Lung microvascular endothelial cell (primary cell): ENCODE data around the gene MAGI1. TPM values are rescaled to one million over a fixed set of nuclear protein-coding genes. Genes with fewer than 3 reads are reported as not detected.
"Not testable (repeated sequence)": the region's sequence is repeated elsewhere in the genome, so short reads cannot be mapped to it uniquely, and the experiment has no call there.

Experiments used
- DNase-seq, 2 donors: peaks; one replicate each; pipeline versions ENCODE4 v3.0.0 to v3.0.0-alpha.2; 2010; ENCODE audit warnings: low read depth in 2 of 2
- total RNA-seq: library from RNA; depleted of rRNA; stranded (reverse); fragments of >200 nt; gene quantifications from 2 replicates; pipeline ENCODE4 v1.2.1, GENCODE V29; 2014

The MAGI1 gene
- total RNA-seq, 1 donor from 2014 or later: 76.4 TPM

DNA sequence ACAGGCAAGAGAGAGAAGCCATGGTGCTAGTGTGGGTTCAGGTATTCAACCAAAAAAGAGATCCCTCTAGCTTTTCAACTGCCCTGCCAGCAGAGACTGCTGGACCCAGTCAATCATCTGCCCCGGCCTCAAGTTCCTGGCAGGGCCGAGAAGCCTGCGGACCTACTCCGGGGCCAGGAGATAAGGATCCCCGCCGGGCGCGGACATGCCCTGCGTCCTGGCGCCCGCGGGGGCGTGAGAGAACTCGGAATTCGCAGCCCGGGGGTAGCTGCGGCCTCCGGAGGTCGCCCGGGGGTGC lies 821 bp upstream of the MAGI1 start:
- peak; percentile 41 to 64 for DNase-seq

DNA sequence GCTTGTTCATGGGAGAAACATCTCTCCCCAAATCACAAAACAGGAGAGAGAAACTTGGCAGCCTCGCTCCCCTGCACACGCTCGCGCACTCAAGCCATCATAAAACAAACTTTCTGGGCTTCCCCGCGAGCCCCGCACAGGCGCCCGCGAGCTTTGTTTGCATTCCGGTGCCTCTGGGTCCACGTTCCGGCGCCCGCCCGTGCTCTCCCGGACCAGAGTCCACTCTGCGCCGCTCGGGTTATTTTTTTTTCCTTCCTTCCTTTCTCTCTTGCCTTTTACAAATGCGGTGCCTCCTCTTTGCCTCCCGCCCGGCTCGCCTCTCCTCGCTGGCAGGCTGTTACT lies 363 bp downstream of the MAGI1 start:
- no peak for DNase-seq

GRCh38 chr3:66037986-66038369 lies 740 bp downstream of the MAGI1 start:
- peak; percentile 21 to 37 for DNase-seq

- DNase-seq: peak; percentile 53 to 74
These were observed 1.3 kb downstream of the MAGI1 start for GRCh38 chr3:66037330-66037985.

- DNase-seq: peak in 1 of 2 donors; percentile 8
These were observed 2.1 kb downstream of the MAGI1 start for GRCh38 chr3:66036586-66037148.

DNA sequence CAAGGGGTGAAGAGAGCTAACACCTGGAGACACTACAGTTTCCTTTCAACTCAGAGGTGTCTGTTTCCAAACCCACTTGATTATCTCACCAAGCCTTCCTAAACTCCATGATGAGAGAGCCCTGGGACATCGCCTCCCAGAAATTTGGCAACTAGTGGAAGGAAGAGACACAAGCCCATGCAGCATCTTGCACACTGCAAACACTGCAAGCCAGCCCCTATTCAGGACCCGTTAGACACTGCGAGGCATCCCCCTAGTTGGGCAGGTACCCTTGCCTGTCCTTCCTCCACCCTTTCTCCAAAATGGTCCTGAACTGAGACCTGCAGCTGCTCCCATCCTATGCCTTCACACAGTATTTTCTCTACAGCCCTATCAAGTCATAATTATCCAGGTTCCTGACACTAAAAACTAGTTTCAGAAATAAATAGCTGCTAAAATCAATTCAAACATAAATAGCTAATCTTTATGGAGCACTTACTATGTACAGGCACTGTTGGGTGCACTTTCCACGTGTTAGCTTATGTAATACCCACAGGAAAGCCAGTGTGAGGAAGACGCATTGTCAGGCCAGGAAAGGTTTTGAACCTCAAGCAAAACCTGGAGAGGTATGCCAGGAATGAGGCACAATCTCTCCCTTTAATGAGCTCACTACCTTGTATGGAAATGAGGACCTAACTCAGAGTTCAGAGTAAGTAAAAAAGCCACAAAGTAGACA lies 2.8 kb downstream of the MAGI1 start:
- DNase-seq: peak in 1 of 2 donors; percentile 30

DNA sequence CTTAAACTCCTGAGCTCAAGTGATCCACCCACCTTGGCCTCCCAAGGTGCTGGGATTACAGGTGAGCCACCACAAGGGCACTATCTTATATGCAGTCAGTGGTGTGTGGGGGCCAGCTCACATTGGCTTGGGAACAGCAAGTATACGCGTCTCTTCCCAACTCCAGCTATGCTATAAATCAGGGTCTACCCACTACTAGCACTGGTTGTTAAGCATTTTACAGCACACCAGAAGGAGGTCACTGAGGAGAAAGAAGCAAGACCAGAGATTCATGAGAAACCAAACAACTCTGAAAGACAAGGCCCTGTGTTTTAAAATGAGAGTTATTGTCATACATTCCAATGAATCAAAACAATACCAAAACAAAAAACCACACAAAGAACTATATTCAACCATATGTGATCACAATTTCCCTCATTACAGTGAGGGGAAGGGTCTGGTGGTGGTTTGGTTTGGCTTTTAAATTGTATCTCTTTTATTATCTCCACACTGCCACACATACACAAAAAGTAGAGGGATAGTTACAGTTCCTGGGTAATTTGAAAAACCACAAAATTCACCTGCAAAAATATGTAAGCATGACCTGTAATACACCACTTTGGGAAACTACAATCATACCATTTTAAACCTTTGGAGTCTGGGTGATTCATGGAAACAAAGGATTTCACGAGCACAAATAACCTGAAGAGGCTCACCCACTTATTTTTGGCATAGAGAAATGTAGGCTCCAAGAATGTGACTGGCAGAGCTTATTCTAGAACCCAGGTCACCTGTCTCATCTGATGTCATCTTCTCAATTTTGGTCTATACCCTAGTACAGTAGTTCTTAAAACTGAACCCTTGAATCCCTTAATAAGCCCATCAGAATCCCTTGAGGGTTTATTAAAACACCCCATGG lies 5.2 kb downstream of the MAGI1 start:
- DNase-seq: no peak

DNA sequence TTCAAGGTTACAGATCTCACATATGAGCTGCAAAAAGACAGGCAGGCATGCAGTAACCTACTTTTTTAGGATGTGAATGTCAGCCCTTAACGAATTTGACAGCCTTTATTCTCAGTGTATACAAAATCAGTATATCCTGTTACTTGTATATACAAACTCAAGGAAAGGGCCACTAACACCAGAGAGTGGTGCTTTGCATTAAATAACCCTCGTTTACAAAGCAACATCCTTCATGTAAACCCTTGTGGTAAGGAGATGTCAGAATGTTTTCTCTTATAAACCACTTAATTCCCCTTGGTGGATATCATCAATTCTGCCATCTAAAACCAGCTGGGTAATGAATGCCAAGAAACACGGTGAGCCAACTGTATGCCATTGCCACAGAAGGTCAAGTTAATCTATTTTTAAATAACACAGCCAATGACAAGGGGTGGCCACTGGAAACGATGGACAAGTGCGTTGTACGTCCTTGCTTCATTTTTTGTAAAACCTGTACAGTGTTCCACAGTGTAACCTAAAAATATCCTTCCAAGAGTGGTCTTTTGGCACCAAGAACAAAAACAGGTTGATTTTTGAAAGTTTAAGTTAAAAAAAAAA lies 7.5 kb downstream of the MAGI1 start:
- DNase-seq: no peak

- DNase-seq: no peak
These were observed 9.3 kb downstream of the MAGI1 start for GRCh38 chr3:66029443-66029842.

DNA sequence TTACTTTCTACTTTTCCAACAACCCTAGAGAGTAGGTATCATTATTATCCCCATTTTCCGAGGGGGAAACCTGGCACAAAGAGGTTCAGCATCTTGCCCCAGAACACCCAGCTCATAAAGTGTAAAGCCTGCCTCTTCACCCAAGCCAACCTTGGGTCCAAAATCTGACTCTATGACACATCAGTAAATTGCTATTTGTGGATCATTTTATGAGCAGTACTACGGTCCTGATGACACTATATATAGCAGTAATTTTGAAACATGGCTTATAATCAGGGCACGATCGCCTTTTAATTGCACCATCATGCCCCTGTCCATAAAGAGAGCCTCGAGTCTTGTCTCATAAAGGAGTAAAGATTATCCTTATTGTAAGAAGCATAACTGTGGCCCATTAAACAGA lies 9.7 kb downstream of the MAGI1 start:
- DNase-seq: no peak

DNA sequence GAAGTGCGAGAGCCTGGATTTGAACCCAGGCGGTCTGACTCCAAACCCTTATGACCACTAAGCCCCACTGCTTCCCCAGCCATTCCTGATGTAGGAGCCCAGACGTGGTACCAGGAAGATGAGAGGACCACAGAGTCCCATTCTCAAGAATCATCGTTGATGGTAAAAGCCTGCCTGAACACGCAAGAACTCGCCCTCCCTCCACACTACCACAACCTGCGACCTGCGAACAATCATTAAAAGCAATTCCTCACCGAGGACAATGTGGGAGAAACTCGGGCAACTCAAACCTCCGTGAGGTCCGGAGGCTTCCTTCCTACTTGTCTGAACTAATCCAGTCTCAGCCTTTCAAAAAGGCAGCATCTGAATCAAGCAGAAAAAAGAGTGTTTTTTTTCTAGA lies 10.3 kb downstream of the MAGI1 start:
- no peak for DNase-seq

GRCh38 chr3:66027099-66027498 lies 11.6 kb downstream of the MAGI1 start:
- DNase-seq: not testable (repeated sequence)

- no peak for DNase-seq
These were observed 14.9 kb downstream of the MAGI1 start for GRCh38 chr3:66023738-66024385.

DNA sequence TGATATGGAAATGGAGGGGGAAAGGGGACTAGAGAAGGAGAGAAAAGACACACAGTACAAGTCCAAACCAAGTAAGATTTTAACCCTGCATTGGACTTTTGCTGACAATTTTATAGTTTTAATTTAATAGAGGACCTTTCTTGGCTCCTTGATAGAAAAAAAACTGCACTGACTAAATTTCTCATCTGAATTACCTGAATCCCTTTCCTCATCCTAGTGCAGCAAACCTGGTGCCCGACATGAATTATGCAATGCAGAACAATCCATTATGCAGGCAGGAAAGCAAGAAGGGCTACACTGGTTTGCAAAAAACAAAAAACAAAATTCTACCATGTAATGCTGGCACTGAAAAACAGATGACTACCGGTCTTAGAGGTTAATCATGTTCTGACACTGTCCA lies 15.5 kb downstream of the MAGI1 start:
- no peak for DNase-seq

DNA sequence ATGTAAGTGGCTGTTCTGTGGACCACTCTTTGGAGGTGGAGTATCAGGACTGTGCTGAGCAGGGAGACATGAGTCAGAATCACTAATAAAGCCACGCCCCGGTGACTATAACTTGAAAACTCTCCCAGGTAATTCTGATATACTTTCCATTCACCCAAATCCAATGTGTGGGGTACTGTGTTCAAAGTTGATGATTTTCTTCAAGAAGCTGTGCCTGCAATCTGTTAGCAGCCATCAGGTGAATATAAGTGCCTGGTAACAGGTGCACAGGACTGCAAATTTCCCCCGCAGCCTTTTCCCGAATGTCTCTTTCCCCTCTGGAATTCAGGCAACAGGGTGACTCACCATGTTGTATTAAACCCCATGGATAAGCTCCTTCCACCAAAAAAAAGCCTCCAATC lies 17.0 kb downstream of the MAGI1 start:
- no peak for DNase-seq

DNA sequence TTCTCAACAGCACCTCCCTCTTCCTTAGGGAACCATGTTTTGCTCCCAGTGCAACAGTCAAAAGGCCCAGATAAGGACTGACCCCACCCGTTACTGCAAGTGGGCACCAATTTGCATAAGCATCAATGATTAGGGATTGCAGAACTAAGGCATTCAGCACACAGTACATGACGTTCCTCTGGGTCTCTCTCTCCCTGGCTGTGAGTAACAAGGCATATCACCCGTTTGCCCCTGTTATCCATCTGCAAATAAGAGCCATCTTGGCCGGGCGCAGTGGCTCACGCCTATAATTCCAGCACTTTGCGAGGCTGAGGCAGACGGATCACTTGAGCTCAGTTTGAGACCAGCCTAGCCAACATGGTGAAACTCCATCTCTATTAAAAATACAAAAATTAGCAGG lies 18.8 kb downstream of the MAGI1 start:
- no peak for DNase-seq

DNA sequence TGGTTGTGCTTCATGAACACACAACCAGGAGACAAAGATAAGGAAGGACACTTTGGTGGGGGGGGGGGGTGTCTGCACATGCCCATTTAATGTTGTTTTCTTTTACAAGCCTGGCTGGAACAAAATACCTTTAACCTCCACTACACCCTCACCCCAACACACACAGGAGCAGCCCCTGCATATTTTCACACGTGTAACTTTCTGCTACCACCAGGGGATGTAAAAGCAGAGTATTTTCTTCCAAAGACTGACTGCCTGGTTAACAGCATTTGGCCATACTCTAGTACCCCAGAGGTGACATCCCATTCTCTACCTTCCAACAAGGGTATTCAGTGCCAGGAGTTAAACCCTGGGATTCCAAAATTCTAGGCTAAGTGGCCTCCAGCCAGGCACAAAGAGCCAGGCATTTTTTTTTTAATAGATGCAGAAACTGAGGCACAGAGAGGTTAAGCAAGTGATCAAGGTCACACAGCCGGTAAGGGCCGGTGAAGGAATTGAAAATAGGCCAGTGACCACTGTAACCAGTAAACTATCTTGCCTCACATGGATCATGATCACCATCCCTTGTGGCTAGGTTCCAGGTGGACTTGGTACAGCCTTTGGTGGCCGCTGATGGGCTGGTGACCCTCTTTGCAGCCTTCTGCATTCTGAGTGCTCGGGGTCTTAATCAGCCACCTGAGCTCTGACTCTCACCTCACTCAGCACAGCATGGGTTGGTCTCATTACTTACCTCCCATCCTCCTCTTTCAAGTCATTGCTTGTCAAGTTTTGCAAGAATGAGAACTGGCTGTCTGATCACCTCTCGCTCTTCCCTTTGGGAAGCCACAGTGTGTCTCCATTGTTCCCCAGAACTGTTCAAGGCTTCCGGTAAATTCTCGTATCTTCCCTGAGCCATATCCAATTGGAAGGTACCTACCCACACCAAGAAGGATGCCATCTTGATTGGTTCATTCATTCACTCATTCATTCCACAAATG lies 20.4 kb downstream of the MAGI1 start:
- no peak for DNase-seq

- DNase-seq: no peak
These were observed 21.1 kb downstream of the MAGI1 start for GRCh38 chr3:66017591-66017990.

DNA sequence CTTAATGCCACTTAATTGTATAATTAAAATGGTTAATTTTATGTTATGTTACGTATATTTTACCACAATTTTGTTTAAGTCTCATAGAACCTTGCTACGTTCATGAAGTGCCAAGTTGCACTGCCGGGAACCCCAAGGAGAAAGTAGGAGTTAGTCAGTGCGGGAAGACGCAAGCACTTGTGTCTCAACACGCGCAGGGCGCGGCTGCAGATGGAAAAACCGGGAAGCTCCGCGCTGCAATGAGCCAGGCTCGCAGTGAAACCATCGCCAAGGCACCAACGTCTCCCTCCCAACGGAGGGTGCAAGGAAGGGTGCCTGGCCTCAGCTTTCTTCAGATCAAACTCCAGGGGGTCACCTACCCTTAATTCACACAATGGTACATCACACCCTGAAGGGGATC lies 21.6 kb downstream of the MAGI1 start:
- DNase-seq: no peak

DNA sequence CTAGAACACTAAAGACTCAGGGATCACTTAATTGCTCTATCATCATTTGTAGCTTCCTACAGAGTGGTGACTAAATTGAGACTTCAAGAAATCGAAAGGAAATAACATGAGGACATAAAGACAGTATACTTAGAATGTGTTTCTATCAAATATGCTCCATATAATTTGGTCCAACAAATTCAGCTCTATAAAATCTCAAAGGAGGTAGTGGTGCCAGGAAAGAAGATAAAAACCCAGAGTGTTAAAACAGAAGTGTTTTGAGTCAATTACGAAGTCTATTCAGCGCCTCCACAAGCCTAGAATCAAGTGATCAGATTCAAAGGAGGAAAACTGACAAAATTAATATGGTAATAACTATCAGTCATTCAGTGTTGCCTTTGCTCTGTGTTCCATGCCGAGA lies 22.9 kb downstream of the MAGI1 start:
- DNase-seq: no peak
